Measurements from ENCODE around the gene COL26A1. TPM values are rescaled to one million over a fixed set of nuclear protein-coding genes. Genes with fewer than 3 reads are reported as not detected.
A peak's percentile ranks its signal among the peaks of the same experiment; 100 is the strongest.

COL26A1 gene
- total RNA-seq, 1 donor from 2014 or later = 128 TPM

GRCh38 chr7:101578552-101578951 lies 215.9 kb downstream of the COL26A1 start:
- no peak overlapping the region for H3K4me3 Mint-ChIP-seq (ENCODE audit: unreplicated experiment)
- no peak overlapping the region for H3K27ac Mint-ChIP-seq (ENCODE audit: unreplicated experiment)
- peaks cover 1% of the 10 kb centered on the region for H3K4me1 Mint-ChIP-seq (ENCODE audit: unreplicated experiment)
- no peak for DNase-seq (ENCODE audit: extremely low spot score, unreplicated experiment)
- H3K9me3 Mint-ChIP-seq (ENCODE audit: unreplicated experiment) = peaks cover 3% of the 10 kb centered on the region
- TF ChIP-seq, protein P1, sequence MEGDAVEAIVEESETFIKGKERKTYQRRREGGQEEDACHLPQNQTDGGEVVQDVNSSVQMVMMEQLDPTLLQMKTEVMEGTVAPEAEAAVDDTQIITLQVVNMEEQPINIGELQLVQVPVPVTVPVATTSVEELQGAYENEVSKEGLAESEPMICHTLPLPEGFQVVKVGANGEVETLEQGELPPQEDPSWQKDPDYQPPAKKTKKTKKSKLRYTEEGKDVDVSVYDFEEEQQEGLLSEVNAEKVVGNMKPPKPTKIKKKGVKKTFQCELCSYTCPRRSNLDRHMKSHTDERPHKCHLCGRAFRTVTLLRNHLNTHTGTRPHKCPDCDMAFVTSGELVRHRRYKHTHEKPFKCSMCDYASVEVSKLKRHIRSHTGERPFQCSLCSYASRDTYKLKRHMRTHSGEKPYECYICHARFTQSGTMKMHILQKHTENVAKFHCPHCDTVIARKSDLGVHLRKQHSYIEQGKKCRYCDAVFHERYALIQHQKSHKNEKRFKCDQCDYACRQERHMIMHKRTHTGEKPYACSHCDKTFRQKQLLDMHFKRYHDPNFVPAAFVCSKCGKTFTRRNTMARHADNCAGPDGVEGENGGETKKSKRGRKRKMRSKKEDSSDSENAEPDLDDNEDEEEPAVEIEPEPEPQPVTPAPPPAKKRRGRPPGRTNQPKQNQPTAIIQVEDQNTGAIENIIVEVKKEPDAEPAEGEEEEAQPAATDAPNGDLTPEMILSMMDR (IDR thresholded peaks at IDR 0.05) = no peak
- no peaks in the 10 kb centered on the region for H3K36me3 Mint-ChIP-seq (ENCODE audit: unreplicated experiment)
- H3K27me3 Mint-ChIP-seq (ENCODE audit: unreplicated experiment) = peaks cover 14% of the 10 kb centered on the region

- Mint-ChIP-seq H3K27me3 (ENCODE audit: unreplicated experiment) (peaks cover 8% of the 10 kb centered on the region), H3K9me3 (ENCODE audit: unreplicated experiment) (no peaks in the 10 kb centered on the region), H3K27ac (ENCODE audit: unreplicated experiment) (no peak overlapping the region), H3K4me1 (ENCODE audit: unreplicated experiment) (peaks cover 3% of the 10 kb centered on the region), H3K4me3 (ENCODE audit: unreplicated experiment) (no peak overlapping the region), H3K36me3 (ENCODE audit: unreplicated experiment) (no peaks in the 10 kb centered on the region)
- no peak for DNase-seq (ENCODE audit: extremely low spot score, unreplicated experiment)
- TF ChIP-seq, protein P1 (IDR thresholded peaks at IDR 0.05) = no peak
These were observed 217.9 kb downstream of the COL26A1 start for GRCh38 chr7:101580596-101580995.

DNA sequence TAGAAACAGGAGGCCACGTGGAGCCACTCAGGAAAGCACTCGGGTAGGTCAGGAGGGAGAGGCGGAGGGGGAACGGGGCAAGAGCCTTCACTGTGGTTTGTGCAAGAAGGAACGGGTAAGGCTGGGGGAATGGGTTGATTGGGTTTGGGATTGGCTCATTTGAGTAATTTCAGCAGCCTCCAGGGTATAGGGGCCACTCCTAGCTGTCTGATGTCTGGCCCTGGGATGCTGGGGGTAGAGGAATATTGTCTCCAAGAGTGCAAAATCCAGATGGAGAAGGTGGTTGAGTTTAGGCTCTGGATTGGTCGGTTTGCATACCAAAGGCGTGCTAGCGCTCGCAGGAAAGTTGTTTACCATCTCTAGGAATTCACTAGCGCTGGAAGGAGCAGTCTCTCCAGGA lies 219.2 kb downstream of the COL26A1 start:
- Mint-ChIP-seq H3K36me3 (ENCODE audit: unreplicated experiment) (no peaks in the 10 kb centered on the region), H3K27ac (ENCODE audit: unreplicated experiment) (no peak overlapping the region), H3K4me3 (ENCODE audit: unreplicated experiment) (no peak overlapping the region), H3K9me3 (ENCODE audit: unreplicated experiment) (no peaks in the 10 kb centered on the region), H3K27me3 (ENCODE audit: unreplicated experiment) (peaks cover 8% of the 10 kb centered on the region), H3K4me1 (ENCODE audit: unreplicated experiment) (peaks cover 3% of the 10 kb centered on the region)
- TF ChIP-seq, protein P1 (IDR thresholded peaks at IDR 0.05) = no peak
- DNase-seq (ENCODE audit: extremely low spot score, unreplicated experiment) = no peak

GRCh38 chr7:101582971-101583370 lies 220.3 kb downstream of the COL26A1 start:
- Mint-ChIP-seq H3K4me1 (ENCODE audit: unreplicated experiment) (peaks cover 3% of the 10 kb centered on the region), H3K27me3 (ENCODE audit: unreplicated experiment) (peaks cover 8% of the 10 kb centered on the region), H3K9me3 (ENCODE audit: unreplicated experiment) (no peaks in the 10 kb centered on the region), H3K27ac (ENCODE audit: unreplicated experiment) (no peak overlapping the region), H3K4me3 (ENCODE audit: unreplicated experiment) (no peak overlapping the region), H3K36me3 (ENCODE audit: unreplicated experiment) (no peaks in the 10 kb centered on the region)
- TF ChIP-seq, protein P1 (IDR thresholded peaks at IDR 0.05) = no peak
- DNase-seq (ENCODE audit: extremely low spot score, unreplicated experiment) = no peak

DNA sequence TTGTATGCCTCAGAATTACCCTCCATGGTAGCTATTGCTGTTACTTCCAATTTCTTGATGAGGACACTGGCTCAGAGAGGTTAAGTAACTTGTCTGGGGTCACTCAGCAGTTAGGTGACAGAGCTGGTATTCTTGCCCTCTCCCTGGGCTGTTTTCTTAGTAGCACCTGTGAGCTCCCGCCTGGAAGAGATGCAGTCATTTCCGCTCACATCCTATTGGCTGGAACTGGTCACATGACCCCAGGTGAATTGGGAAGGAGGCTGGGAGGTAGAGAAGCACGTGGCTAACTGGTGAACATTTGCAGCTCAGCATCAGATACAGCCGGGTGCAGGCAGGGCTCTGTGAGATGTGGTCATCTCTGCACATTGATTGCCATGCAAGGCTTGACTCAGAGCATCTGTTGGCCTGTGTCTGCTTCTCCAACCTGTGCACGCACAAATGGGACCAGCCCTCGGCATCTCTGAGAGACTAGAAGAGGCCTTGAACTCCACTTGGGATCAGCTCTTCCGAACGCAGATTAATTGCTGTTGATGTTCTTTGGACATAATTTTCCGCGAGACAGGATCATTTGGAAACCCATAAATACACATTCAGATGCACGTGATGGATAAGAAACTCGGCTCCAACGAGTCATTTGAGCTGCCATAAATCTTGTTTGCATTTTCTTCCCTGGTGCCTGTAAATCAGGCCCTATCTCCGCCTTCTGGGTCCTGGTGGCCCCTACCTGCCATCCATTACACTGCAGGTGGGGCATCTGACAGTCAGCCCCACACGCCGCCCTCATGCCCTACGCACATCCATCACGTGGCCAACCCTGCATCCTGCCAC lies 223.6 kb downstream of the COL26A1 start:
- peaks cover 8% of the 10 kb centered on the region for H3K4me1 Mint-ChIP-seq (ENCODE audit: unreplicated experiment)
- H3K27me3 Mint-ChIP-seq (ENCODE audit: unreplicated experiment) = peaks cover 6% of the 10 kb centered on the region
- H3K27ac Mint-ChIP-seq (ENCODE audit: unreplicated experiment) = no peak overlapping the region
- DNase-seq (ENCODE audit: extremely low spot score, unreplicated experiment) = peak; percentile 51
- H3K36me3 Mint-ChIP-seq (ENCODE audit: unreplicated experiment) = no peaks in the 10 kb centered on the region
- no peaks in the 10 kb centered on the region for H3K9me3 Mint-ChIP-seq (ENCODE audit: unreplicated experiment)
- H3K4me3 Mint-ChIP-seq (ENCODE audit: unreplicated experiment) = no peak overlapping the region
- TF ChIP-seq, protein P1 (IDR thresholded peaks at IDR 0.05) = no peak

Data from osteocyte (in vitro differentiated cells).